Measurements from ENCODE around the gene FRS3. TPM values are rescaled to one million over a fixed set of nuclear protein-coding genes. Genes with fewer than 3 reads are reported as not detected.

The FRS3 gene
- total RNA-seq, 1 donor from 2014 or later = 3.3 TPM

DNA sequence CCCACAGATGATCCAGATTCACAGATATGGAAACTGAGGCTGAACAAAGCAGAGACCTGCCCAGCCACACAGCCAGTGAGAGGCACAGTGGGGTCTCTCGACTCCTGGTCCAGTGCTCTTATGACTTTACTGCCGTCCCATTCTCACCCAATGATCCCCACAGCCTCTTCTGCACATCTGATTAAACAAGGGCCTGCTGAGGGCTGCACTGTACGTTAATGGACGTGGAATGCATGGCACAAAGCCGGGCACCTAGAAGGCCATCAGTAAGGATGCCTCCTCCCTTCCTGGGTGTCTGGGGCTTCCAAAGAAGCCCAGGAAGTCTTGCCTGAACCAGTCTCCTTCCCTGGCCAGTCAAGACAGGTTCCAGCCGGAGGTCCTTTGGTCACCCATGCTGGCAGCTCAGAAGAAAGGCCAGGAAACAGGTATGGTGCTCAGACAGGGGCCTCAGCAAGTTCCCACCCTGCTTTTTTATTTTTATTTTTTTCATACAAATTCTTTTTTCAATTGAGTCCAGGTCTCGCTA, 48.1 kb downstream of the FRS3 start:
- Mint-ChIP-seq H3K9me3 (ENCODE audit: low read depth) (no peaks in the 10 kb centered on the region), H3K27ac (ENCODE audit: unreplicated experiment) (no peak overlapping the region), H3K36me3 (ENCODE audit: low read depth) (no peaks in the 10 kb centered on the region), H3K4me3 (ENCODE audit: unreplicated experiment) (no peak overlapping the region), H3K4me1 (ENCODE audit: low read depth) (peaks cover 30% of the 10 kb centered on the region), H3K27me3 (ENCODE audit: low read depth) (no peaks in the 10 kb centered on the region)
- DNase-seq (ENCODE audit: low spot score) = peak; percentile 19
- TF ChIP-seq, protein P1, sequence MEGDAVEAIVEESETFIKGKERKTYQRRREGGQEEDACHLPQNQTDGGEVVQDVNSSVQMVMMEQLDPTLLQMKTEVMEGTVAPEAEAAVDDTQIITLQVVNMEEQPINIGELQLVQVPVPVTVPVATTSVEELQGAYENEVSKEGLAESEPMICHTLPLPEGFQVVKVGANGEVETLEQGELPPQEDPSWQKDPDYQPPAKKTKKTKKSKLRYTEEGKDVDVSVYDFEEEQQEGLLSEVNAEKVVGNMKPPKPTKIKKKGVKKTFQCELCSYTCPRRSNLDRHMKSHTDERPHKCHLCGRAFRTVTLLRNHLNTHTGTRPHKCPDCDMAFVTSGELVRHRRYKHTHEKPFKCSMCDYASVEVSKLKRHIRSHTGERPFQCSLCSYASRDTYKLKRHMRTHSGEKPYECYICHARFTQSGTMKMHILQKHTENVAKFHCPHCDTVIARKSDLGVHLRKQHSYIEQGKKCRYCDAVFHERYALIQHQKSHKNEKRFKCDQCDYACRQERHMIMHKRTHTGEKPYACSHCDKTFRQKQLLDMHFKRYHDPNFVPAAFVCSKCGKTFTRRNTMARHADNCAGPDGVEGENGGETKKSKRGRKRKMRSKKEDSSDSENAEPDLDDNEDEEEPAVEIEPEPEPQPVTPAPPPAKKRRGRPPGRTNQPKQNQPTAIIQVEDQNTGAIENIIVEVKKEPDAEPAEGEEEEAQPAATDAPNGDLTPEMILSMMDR (IDR thresholded peaks at IDR 0.05) = no peak

DNA sequence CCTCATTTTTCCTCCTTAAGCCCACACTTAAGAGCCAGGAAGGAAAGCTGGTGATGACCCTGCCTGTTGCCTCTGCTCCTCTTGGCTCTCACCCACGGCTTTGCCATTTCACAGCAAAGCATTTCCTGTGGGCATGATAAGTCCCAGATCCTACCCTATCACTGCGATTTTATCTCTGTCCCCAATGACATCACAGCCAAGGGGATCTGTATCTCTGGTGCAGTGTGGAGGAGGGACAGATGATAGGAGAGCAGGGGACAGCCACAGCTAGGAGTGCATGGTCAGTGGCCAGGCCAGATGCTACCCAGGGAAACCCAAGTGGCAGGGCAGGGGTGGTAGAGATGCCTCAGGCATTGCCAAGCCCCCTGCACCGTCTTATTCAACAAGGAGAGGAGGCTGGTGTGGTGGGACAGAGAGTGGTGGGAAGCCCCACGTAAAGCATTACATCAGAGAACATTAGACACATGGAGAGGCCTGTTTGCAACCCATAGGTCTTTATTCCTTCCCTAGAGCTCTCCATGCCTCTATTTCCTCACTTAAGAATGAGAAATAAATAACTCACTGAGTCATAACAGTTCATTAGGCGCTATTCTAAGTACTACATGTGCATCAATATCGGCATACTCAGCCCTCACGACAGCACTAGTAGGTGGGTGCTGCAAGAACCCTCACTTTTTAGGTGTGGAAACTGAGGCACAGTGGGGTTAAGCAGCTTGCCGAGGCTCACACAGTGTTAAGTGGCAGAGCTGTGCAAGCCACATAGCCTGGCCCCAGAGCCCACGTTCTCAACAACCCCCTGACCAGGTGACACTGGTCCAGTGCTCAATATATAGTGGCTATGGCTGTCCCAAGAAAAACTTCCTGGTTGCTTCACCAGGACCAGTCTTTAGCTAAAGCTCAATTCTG, 48.9 kb downstream of the FRS3 start:
- TF ChIP-seq, protein P1 (IDR thresholded peaks at IDR 0.05) = no peak
- no peaks in the 10 kb centered on the region for H3K27me3 Mint-ChIP-seq (ENCODE audit: low read depth)
- peak; percentile 78 for DNase-seq (ENCODE audit: low spot score)

DNA sequence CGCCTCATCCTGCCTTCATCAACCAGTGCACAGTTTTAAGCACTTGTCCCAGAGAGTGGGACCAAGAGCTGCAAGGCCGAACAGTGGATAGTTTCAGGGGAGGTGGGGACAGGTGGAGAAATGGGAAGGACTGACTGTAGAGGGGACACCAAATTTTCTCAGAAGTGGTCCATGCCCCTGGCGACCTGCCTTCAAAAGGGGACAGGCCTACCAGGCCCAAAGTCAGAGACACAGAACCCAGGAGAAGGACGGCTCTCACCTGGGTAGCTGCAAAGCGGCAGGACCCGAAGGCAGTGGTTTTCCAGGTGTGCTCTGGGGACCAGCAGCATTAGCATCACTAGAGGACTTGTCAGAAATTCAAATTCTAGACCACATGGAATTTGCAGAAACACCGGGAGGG, 50.1 kb downstream of the FRS3 start:
- DNase-seq (ENCODE audit: low spot score) = no peak
- no peak overlapping the region for H3K4me3 Mint-ChIP-seq (ENCODE audit: unreplicated experiment)
- TF ChIP-seq, protein P1 (IDR thresholded peaks at IDR 0.05) = no peak
- no peaks in the 10 kb centered on the region for H3K27me3 Mint-ChIP-seq (ENCODE audit: low read depth)
- no peaks in the 10 kb centered on the region for H3K9me3 Mint-ChIP-seq (ENCODE audit: low read depth)
- H3K27ac Mint-ChIP-seq (ENCODE audit: unreplicated experiment) = no peak overlapping the region
- H3K4me1 Mint-ChIP-seq (ENCODE audit: low read depth) = peaks cover 26% of the 10 kb centered on the region
- no peaks in the 10 kb centered on the region for H3K36me3 Mint-ChIP-seq (ENCODE audit: low read depth)

More for the DNA sequence above, 48.9 kb downstream of the FRS3 start:
- Mint-ChIP-seq H3K27ac (ENCODE audit: unreplicated experiment) (no peak overlapping the region), H3K9me3 (ENCODE audit: low read depth) (no peaks in the 10 kb centered on the region), H3K36me3 (ENCODE audit: low read depth) (no peaks in the 10 kb centered on the region), H3K4me1 (ENCODE audit: low read depth) (peaks cover 25% of the 10 kb centered on the region), H3K4me3 (ENCODE audit: unreplicated experiment) (no peak overlapping the region)

DNA sequence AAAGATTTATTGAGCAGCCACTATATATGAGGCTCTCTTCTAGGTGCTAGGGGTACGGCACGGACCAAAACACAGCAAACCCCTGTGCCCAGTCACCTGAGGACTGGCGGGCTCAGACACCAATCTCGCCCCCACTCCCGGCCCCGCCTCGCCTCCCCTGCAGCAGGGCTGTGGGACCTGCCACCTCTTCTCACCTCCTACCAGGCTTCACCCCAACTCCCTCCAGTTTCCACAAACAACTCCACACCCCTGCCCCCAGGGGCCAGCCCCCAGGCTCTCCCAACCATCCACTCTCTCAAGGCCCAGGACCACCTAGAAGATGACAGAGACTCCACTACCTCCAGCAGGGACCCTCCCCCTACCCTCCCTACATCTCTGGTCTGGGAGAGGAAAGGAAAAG, 50.7 kb downstream of the FRS3 start:
- Mint-ChIP-seq H3K4me1 (ENCODE audit: low read depth) (peaks cover 32% of the 10 kb centered on the region), H3K9me3 (ENCODE audit: low read depth) (no peaks in the 10 kb centered on the region), H3K27me3 (ENCODE audit: low read depth) (no peaks in the 10 kb centered on the region), H3K27ac (ENCODE audit: unreplicated experiment) (no peak overlapping the region), H3K4me3 (ENCODE audit: unreplicated experiment) (no peak overlapping the region), H3K36me3 (ENCODE audit: low read depth) (no peaks in the 10 kb centered on the region)
- DNase-seq (ENCODE audit: low spot score) = no peak
- TF ChIP-seq, protein P1 (IDR thresholded peaks at IDR 0.05) = no peak

DNA sequence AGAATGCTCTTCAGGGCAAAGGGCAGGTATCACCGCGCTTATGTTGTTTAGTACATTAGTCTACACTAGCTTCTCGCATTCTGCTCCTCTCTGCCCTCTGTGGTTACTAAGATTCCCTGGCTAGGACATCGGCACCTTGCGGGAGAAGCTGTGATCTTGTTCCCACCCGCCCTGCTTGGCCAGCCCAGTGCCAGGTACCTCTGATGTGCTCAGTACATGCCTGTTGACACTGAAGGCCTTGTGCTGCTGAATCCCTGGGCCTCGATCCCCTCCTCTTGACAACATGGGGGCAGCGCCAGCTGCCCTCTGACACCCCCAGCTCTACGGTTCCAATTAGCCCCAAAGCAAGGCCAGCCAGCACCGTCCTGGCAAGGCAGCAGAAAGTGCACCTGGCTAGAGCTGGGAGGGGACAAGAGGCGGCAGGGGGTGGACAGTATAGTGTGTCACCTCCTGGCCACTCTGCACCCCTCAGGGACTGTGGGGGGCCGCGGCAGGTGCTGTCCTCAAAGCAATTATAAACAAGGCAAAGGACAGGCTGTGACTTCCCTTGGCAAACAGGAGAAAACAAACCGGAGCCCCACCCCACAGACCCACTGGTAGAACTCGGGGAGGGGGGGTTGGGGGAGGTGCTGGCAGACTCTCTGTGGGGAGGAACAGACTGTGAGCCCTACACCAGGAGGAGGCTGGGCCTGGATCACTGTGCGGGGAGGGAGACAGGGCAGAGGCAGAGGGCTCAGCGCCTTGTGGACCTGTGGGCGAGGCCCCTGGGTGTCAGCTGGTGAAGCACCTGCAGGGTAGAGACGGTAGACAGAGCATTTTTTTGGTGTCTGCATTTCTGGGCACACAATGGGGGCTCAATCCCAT, 51.4 kb downstream of the FRS3 start:
- Mint-ChIP-seq H3K4me1 (ENCODE audit: low read depth) (peaks cover 32% of the 10 kb centered on the region), H3K36me3 (ENCODE audit: low read depth) (no peaks in the 10 kb centered on the region), H3K9me3 (ENCODE audit: low read depth) (no peaks in the 10 kb centered on the region), H3K4me3 (ENCODE audit: unreplicated experiment) (no peak overlapping the region), H3K27me3 (ENCODE audit: low read depth) (no peaks in the 10 kb centered on the region), H3K27ac (ENCODE audit: unreplicated experiment) (no peak overlapping the region)
- DNase-seq (ENCODE audit: low spot score) = peak; percentile 86
- TF ChIP-seq, protein P1 (IDR thresholded peaks at IDR 0.05) = no peak
